M059J (cell line): Measurements from ENCODE around the gene NDUFS8. TPM values are rescaled to one million over a fixed set of nuclear protein-coding genes. Genes with fewer than 3 reads are reported as not detected.

Experiments
- DNase-seq: peaks from one replicate; pipeline ENCODE4 v3.0.0-alpha.2; 2012; ENCODE audit warnings: low read depth
- total RNA-seq: library from RNA; depleted of rRNA; stranded (reverse); fragments of >200 nt; shearing (Covaris generic); gene quantifications from 2 replicates; pipeline ENCODE4 v1.2.3, GENCODE V29; 2014

NDUFS8 gene
- total RNA-seq, 1 experiment from 2014 or later, result 295 TPM

- no peak for DNase-seq
Observed at GRCh38 chr11:68036141-68036716, 5.7 kb downstream of the NDUFS8 start.

GRCh38 chr11:68036717-68037239, 6.3 kb downstream of the NDUFS8 start:
- peak; percentile 43 for DNase-seq

GRCh38 chr11:68037411-68038225, 7.1 kb downstream of the NDUFS8 start:
- no peak for DNase-seq

DNA sequence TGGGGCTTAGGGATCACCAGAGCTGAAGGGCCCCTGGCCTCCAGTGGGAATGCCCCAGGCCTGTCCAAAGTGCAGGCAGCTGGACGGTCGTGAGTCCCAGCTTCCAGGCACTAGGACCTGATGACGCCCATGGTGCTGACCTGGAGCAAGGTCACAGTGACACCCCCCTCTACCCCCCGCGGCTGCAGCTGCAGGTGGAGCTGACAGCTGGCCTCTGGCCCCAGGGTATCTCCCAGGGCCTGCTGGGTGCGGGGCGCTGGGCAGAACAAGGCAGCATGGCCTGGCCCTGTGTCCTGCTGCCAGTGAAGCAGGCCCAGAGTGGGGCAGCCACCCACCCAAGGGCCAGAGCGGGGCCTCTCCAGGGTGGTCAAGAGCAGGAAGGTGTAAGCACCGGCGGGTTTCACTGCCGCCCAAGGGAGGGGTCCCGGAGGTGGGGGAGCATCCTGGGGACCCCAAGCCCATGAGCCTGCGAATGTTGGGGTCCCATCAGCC, 7.8 kb downstream of the NDUFS8 start:
- DNase-seq, result no peak

DNA sequence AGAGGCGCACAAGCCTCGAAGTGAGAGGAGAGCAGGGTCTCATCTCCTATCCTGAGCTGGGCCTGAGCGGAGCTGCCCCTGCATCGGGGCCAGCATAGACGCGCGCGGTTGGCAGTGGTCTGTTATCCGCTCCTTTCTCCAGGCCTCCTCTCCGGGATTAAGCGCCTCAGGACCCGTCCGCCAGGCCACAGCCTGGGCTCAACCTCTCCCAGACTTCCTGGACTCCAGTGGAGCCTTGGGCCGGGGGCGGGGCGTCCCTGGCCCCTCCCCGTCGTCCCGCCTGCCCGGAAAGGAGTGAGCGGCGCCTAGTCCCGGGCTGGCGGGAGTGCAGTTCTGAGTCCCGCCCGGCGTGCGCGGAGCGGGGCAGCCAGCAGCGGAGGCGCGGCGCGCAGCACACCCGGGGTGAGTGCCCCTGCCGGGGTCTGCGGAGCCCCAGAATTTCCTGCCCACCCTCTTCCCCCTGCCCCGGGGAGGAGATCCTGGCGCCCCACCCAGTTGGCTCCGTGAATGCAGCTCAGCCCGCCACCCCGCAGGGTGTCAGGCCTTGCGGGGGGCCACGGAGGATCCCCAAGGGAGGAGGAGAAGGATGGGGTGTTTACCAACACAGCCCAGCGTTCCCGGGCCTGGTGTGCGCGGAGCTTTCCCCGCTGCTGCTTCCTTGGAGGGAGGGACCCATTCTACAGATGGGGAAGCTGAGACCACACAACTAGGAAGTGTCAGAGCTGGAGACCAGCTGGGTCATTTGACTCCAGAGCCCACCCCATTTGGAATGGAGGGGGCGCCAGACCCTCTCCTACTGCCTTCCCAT, 8.4 kb downstream of the NDUFS8 start, which contains the start of gene TCIRG1:
Gene TCIRG1, plus strand, starts transcription at position 308 of the 808 bp plus-strand sequence. CDS start 2,247 bp downstream, outside the sequence.
- DNase-seq, result peak; percentile 89

- DNase-seq, result no peak
Observed at GRCh38 chr11:68039526-68040086, 9.1 kb downstream of the NDUFS8 start.

- no peak for DNase-seq
Observed at GRCh38 chr11:68040101-68040956, 9.8 kb downstream of the NDUFS8 start.

DNA sequence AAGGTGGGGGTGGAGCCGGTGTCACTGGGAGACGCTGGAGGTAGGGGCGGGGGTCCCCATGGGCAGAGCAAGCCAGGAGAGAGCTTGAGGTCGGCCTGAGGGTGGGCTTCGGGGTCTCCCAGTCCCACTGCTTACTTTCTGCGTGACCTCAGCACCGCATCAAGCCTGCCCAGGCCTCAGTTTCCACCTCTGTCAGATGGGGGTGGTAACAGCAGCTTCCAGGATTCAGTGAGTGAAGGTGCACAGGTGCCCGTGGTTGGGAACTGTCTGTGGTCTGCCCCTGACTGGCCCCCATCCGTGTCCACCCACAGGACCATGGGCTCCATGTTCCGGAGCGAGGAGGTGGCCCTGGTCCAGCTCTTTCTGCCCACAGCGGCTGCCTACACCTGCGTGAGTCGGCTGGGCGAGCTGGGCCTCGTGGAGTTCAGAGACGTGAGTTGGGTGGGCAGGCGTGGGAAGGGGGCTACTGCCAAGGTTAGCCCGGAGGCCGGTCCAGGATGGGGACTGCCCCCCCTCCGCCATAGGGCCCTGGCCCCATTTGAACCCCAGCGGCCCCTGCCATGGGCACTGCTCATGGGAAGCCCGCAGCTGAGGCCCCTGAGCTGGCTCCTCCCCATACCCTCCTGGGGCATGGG, 10.6 kb downstream of the NDUFS8 start:
- no peak for DNase-seq

GRCh38 chr11:68041617-68042218, 11.2 kb downstream of the NDUFS8 start:
- DNase-seq, result no peak

- no peak for DNase-seq
Observed at GRCh38 chr11:68042219-68043028, 11.9 kb downstream of the NDUFS8 start.

DNA sequence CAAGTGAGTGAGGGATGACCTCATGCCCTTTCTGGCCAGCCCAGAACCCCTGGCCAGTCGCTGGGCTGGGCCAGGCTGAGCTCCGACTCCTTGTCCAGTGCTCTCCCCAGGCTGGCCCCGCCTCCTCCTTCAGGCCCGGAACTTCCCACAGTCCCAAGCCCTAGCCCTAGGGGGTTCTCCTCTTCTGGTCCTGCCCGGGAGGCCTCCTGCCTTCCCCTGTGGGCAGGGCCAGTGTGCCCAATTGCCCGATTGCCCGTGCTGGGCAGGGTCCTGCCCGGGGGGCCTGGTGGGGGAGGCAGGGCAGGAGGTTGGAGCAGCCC, 12.5 kb downstream of the NDUFS8 start:
- no peak for DNase-seq

DNA sequence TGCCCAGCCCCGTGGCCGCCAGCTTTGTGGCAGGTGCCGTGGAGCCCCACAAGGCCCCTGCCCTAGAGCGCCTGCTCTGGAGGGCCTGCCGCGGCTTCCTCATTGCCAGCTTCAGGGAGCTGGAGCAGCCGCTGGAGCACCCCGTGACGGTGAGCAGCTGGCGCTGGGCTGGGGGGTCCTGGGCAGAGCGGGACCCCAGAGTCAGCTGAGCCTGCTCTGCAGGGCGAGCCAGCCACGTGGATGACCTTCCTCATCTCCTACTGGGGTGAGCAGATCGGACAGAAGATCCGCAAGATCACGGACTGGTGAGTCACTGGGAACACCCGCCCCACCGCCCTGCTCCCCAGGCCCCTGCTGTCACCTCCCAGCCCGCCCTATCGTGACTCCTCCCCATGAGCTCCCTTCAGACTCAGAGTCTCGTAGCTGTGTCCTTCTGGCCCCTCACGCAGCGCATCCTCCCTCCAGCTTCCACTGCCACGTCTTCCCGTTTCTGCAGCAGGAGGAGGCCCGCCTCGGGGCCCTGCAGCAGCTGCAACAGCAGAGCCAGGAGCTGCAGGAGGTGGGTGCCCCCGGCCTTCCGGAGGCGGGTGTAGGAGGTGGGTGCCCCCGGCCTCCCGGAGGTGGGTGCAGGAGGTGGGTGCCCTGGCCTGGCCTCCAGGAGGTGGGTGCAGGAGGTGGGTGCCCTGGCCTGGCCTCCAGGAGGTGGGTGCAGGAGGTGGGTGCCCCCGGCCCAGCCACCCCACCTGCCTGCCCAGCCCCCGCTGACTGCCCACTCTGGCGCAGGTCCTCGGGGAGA, 13.1 kb downstream of the NDUFS8 start:
- peak; percentile 24 for DNase-seq

GRCh38 chr11:68044145-68044813, 13.8 kb downstream of the NDUFS8 start:
- DNase-seq, result no peak

DNA sequence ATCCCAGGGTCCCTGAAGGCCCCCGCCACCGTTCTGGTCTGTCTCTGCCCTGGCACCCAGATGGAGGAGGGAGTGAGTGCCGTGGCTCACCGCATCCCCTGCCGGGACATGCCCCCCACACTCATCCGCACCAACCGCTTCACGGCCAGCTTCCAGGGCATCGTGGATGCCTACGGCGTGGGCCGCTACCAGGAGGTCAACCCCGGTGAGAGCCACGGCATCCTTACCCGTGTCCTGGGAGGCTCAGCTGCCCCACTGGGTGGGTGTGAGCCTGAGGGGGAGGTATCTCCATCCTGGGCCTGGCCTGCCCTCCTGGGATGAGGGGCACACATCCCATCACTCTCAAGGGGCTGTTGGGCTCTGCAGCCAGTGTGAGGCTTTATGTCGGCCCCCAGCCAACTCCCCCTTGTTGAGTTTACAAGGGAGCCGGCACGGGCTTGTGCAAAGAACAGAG, 14.4 kb downstream of the NDUFS8 start:
- DNase-seq, result no peak

- no peak for DNase-seq
Observed at GRCh38 chr11:68047437-68048290, 17.2 kb downstream of the NDUFS8 start.

DNA sequence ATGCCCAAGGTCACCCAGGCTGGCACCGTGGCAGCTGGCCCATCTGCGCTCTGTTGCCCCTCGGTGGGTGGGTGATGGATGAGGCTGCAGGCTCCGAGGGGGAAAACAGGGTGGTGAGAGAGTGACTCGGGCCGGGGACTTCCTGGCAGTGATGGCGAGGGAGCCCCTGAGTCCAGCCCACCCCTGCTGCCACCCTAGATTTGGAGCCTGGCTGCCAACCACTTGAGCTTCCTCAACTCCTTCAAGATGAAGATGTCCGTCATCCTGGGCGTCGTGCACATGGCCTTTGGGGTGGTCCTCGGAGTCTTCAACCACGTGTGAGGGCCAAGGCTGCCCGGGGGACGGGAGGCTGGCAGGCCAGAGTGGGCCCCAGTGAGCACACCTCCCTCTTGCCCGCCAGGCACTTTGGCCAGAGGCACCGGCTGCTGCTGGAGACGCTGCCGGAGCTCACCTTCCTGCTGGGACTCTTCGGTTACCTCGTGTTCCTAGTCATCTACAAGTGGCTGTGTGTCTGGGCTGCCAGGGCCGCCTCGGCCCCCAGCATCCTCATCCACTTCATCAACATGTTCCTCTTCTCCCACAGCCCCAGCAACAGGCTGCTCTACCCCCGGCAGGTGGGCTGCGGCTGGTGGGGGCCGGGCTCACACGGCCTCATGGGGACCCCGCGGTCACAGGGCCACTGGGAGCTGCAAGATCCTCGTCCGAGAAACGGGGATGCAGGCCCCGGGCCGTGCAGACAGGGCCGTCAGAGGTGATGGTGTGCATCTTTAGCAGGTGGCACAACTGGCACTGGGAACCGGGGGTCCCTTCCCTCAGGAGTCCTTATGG, 18.4 kb downstream of the NDUFS8 start:
- no peak for DNase-seq
